Cardiac atrium fibroblast (primary cell): ENCODE results near the gene SCN7A. TPM values are rescaled to one million over a fixed set of nuclear protein-coding genes. Genes with fewer than 3 reads are reported as not detected.

Experiments used
- total RNA-seq: library from RNA; depleted of rRNA; stranded (reverse); fragments of >200 nt; gene quantifications from 2 replicates; pipeline ENCODE4 v1.2.3, GENCODE V29; 2015

Gene SCN7A
- total RNA-seq, result under 0.01 and 0.16 TPM in 2 replicates

GRCh38 chr2:166494140-166494624, at the start of gene SCN7A:
Gene SCN7A, minus strand, starts transcription at chr2:166494249. Its CDS starts 16,553 bp downstream, at chr2:166477696.

GRCh38 chr2:166375736-166376487, 118.1 kb downstream of the SCN7A start, which contains the start of gene SCN9A:
Gene SCN9A, minus strand, starts transcription at chr2:166375944. Its CDS starts 64,188 bp downstream, at chr2:166311756.

Other genes with a start within 250 kb of the SCN7A start
- gene SCN9A, start 118.3 kb downstream of the SCN7A start, total RNA-seq, result 1.3 and 2.0 TPM in 2 replicates